ENCODE data around the gene RNF2. TPM values are rescaled to one million over a fixed set of nuclear protein-coding genes. Genes with fewer than 3 reads are reported as not detected.
"Not testable (repeated sequence)": the region's sequence is repeated elsewhere in the genome, so short reads cannot be mapped to it uniquely, and the experiment has no call there.

The RNF2 gene
- total RNA-seq (ENCODE audit: unreplicated experiment): 44.5 TPM
- long read RNA-seq, transcript RNF2-202 (7 exons, 3,606 nt): major isoform, 21 of 23 reads
- long read RNA-seq, partial matches to known transcripts: 0 of 23 reads
- long read RNA-seq, other reads (novel, unspliced or antisense): 2 of 23 reads

GRCh38 chr1:185044981-185045813 lies at the start of gene RNF2:
TSS of gene RNF2 (plus strand) at chr1:185045558. CDS start at chr1:185087554, 41,996 bp downstream.
- TF ChIP-seq CTCF (IDR thresholded peaks at IDR 0.05; ENCODE audit: unreplicated experiment): no peak
- Mint-ChIP-seq H3K4me1 (ENCODE audit: unreplicated experiment) (peaks cover 41% of the 10 kb centered on the region), H3K4me3 (ENCODE audit: unreplicated experiment) (peak within 1 kb of the TSS; percentile 97), H3K27ac (ENCODE audit: unreplicated experiment) (peak within 1 kb of the TSS; percentile 73), H3K36me3 (ENCODE audit: low read depth, unreplicated experiment) (peaks cover 17% of the 10 kb centered on the region), H3K27me3 (ENCODE audit: unreplicated experiment) (peaks cover 6% of the 10 kb centered on the region), H3K9me3 (ENCODE audit: unreplicated experiment) (no peaks in the 10 kb centered on the region)
- peak; percentile 82 for DNase-seq (ENCODE audit: low spot score)

GRCh38 chr1:184999974-185000373 lies 45.4 kb upstream of the RNF2 start:
- not testable (repeated sequence) for H3K4me3 Mint-ChIP-seq (ENCODE audit: unreplicated experiment); DNase-seq (ENCODE audit: low spot score); H3K36me3 Mint-ChIP-seq (ENCODE audit: low read depth, unreplicated experiment); H3K27me3 Mint-ChIP-seq (ENCODE audit: unreplicated experiment); H3K9me3 Mint-ChIP-seq (ENCODE audit: unreplicated experiment); H3K27ac Mint-ChIP-seq (ENCODE audit: unreplicated experiment); H3K4me1 Mint-ChIP-seq (ENCODE audit: unreplicated experiment)

GRCh38 chr1:185001312-185001880 lies 44.0 kb upstream of the RNF2 start:
- H3K4me3 Mint-ChIP-seq (ENCODE audit: unreplicated experiment); H3K4me1 Mint-ChIP-seq (ENCODE audit: unreplicated experiment); H3K27me3 Mint-ChIP-seq (ENCODE audit: unreplicated experiment); H3K9me3 Mint-ChIP-seq (ENCODE audit: unreplicated experiment); DNase-seq (ENCODE audit: low spot score); H3K36me3 Mint-ChIP-seq (ENCODE audit: low read depth, unreplicated experiment); H3K27ac Mint-ChIP-seq (ENCODE audit: unreplicated experiment): not testable (repeated sequence)

- H3K36me3 Mint-ChIP-seq (ENCODE audit: low read depth, unreplicated experiment): no peaks in the 10 kb centered on the region
- no peak overlapping the region for H3K4me3 Mint-ChIP-seq (ENCODE audit: unreplicated experiment)
- no peaks in the 10 kb centered on the region for H3K4me1 Mint-ChIP-seq (ENCODE audit: unreplicated experiment)
- H3K9me3 Mint-ChIP-seq (ENCODE audit: unreplicated experiment): no peaks in the 10 kb centered on the region
- no peak for TF ChIP-seq CTCF (IDR thresholded peaks at IDR 0.05; ENCODE audit: unreplicated experiment)
- no peaks in the 10 kb centered on the region for H3K27me3 Mint-ChIP-seq (ENCODE audit: unreplicated experiment)
- no peak overlapping the region for H3K27ac Mint-ChIP-seq (ENCODE audit: unreplicated experiment)
- DNase-seq (ENCODE audit: low spot score): no peak
These were observed 36.5 kb upstream of the RNF2 start for GRCh38 chr1:185008838-185009237.

- Mint-ChIP-seq H3K4me3 (ENCODE audit: unreplicated experiment) (no peak overlapping the region), H3K36me3 (ENCODE audit: low read depth, unreplicated experiment) (no peaks in the 10 kb centered on the region), H3K27me3 (ENCODE audit: unreplicated experiment) (no peaks in the 10 kb centered on the region), H3K9me3 (ENCODE audit: unreplicated experiment) (no peaks in the 10 kb centered on the region), H3K4me1 (ENCODE audit: unreplicated experiment) (no peaks in the 10 kb centered on the region), H3K27ac (ENCODE audit: unreplicated experiment) (no peak overlapping the region)
- DNase-seq (ENCODE audit: low spot score): no peak
- TF ChIP-seq CTCF (IDR thresholded peaks at IDR 0.05; ENCODE audit: unreplicated experiment): no peak
These were observed 35.0 kb upstream of the RNF2 start for GRCh38 chr1:185010361-185010760.

- Mint-ChIP-seq H3K27me3 (ENCODE audit: unreplicated experiment) (peaks cover 3% of the 10 kb centered on the region), H3K27ac (ENCODE audit: unreplicated experiment) (no peak overlapping the region), H3K4me3 (ENCODE audit: unreplicated experiment) (no peak overlapping the region), H3K4me1 (ENCODE audit: unreplicated experiment) (no peaks in the 10 kb centered on the region), H3K9me3 (ENCODE audit: unreplicated experiment) (no peaks in the 10 kb centered on the region), H3K36me3 (ENCODE audit: low read depth, unreplicated experiment) (no peaks in the 10 kb centered on the region)
- DNase-seq (ENCODE audit: low spot score): no peak
- TF ChIP-seq CTCF (IDR thresholded peaks at IDR 0.05; ENCODE audit: unreplicated experiment): no peak
These were observed 30.4 kb upstream of the RNF2 start for GRCh38 chr1:185014941-185015340.

Measured in endothelial cell (in vitro differentiated cells).